Measurements from ENCODE around the gene FTSJ3. TPM values are rescaled to one million over a fixed set of nuclear protein-coding genes. Genes with fewer than 3 reads are reported as not detected.

FTSJ3 gene
- total and polyA plus RNA-seq, 2 of the 13 experiments (the other 11 are each of a cell fraction or from before 2014, with no cell fraction given), result 26.0 to 64.2 TPM

DNA sequence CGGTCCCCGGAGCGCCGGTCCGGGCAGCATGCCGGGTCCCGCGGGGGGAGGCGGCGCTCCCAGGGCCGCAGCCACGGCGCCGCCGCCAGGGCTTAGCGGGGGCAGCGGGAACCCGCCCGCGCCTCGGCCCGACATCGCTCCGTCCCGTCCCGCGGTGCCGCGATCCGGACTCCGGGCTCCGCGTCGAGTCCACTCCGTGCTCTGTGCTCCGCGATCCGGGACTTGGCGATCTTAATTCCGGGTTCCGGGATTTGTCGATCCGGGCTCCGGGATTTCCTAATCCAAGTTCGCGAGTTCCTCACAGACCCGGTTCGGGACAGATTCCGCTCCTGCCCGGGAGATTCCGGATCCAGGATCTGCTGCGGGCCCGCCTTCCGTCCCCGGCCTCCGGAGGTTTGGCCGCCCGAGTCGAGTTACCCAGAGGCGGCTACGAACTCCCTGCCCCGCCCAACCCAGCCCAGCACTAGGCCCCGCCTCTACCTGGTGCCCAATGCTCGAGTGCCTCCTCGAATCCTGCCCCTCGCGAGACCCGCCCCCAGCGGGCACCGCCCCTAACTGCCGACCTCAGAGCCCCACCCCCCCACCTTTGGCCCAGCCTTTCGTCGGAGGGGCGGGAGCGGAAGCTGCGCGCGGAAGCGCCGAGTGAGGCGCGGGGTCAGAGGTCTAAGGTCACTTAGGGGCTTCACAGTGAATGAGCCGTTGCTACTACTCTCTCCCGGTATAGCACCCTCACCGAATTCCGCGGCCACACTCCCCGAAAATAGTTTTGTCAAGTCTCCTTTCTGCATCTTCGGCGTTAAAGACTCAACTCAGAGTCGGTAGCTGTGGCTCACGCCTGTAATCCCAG is 15.3 kb upstream of the FTSJ3 start, which contains the start of gene SMARCD2 (continued):
- TF ChIP-seq ZNF547 (CRISPR knock-in tag; IDR thresholded peaks at IDR 0.05), result peak; percentile 74
- TF ChIP-seq ZSCAN12 (CRISPR knock-in tag; IDR thresholded peaks at IDR 0.05), result peak; percentile 81; the same call in 1 of the 2 replicates
- TF ChIP-seq, protein P1, sequence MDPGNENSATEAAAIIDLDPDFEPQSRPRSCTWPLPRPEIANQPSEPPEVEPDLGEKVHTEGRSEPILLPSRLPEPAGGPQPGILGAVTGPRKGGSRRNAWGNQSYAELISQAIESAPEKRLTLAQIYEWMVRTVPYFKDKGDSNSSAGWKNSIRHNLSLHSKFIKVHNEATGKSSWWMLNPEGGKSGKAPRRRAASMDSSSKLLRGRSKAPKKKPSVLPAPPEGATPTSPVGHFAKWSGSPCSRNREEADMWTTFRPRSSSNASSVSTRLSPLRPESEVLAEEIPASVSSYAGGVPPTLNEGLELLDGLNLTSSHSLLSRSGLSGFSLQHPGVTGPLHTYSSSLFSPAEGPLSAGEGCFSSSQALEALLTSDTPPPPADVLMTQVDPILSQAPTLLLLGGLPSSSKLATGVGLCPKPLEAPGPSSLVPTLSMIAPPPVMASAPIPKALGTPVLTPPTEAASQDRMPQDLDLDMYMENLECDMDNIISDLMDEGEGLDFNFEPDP (CRISPR knock-in tag; conservative IDR thresholded peaks at IDR 0.05), result no peak
- TF ChIP-seq, protein P2, sequence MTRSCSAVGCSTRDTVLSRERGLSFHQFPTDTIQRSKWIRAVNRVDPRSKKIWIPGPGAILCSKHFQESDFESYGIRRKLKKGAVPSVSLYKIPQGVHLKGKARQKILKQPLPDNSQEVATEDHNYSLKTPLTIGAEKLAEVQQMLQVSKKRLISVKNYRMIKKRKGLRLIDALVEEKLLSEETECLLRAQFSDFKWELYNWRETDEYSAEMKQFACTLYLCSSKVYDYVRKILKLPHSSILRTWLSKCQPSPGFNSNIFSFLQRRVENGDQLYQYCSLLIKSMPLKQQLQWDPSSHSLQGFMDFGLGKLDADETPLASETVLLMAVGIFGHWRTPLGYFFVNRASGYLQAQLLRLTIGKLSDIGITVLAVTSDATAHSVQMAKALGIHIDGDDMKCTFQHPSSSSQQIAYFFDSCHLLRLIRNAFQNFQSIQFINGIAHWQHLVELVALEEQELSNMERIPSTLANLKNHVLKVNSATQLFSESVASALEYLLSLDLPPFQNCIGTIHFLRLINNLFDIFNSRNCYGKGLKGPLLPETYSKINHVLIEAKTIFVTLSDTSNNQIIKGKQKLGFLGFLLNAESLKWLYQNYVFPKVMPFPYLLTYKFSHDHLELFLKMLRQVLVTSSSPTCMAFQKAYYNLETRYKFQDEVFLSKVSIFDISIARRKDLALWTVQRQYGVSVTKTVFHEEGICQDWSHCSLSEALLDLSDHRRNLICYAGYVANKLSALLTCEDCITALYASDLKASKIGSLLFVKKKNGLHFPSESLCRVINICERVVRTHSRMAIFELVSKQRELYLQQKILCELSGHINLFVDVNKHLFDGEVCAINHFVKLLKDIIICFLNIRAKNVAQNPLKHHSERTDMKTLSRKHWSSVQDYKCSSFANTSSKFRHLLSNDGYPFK (CRISPR knock-in tag; IDR thresholded peaks at IDR 0.05; ENCODE audit: borderline replicate concordance), result no peak; the same call in 1 of the 2 replicates
- TF ChIP-seq ZNF839 (CRISPR knock-in tag; IDR thresholded peaks at IDR 0.05; ENCODE audit: borderline replicate concordance), result peak; percentile 34; the same call in 1 of the 2 replicates
- TF ChIP-seq ZNF773 (CRISPR knock-in tag; IDR thresholded peaks at IDR 0.05; ENCODE audit: borderline replicate concordance), result peak; percentile 98
- TF ChIP-seq, protein P3, sequence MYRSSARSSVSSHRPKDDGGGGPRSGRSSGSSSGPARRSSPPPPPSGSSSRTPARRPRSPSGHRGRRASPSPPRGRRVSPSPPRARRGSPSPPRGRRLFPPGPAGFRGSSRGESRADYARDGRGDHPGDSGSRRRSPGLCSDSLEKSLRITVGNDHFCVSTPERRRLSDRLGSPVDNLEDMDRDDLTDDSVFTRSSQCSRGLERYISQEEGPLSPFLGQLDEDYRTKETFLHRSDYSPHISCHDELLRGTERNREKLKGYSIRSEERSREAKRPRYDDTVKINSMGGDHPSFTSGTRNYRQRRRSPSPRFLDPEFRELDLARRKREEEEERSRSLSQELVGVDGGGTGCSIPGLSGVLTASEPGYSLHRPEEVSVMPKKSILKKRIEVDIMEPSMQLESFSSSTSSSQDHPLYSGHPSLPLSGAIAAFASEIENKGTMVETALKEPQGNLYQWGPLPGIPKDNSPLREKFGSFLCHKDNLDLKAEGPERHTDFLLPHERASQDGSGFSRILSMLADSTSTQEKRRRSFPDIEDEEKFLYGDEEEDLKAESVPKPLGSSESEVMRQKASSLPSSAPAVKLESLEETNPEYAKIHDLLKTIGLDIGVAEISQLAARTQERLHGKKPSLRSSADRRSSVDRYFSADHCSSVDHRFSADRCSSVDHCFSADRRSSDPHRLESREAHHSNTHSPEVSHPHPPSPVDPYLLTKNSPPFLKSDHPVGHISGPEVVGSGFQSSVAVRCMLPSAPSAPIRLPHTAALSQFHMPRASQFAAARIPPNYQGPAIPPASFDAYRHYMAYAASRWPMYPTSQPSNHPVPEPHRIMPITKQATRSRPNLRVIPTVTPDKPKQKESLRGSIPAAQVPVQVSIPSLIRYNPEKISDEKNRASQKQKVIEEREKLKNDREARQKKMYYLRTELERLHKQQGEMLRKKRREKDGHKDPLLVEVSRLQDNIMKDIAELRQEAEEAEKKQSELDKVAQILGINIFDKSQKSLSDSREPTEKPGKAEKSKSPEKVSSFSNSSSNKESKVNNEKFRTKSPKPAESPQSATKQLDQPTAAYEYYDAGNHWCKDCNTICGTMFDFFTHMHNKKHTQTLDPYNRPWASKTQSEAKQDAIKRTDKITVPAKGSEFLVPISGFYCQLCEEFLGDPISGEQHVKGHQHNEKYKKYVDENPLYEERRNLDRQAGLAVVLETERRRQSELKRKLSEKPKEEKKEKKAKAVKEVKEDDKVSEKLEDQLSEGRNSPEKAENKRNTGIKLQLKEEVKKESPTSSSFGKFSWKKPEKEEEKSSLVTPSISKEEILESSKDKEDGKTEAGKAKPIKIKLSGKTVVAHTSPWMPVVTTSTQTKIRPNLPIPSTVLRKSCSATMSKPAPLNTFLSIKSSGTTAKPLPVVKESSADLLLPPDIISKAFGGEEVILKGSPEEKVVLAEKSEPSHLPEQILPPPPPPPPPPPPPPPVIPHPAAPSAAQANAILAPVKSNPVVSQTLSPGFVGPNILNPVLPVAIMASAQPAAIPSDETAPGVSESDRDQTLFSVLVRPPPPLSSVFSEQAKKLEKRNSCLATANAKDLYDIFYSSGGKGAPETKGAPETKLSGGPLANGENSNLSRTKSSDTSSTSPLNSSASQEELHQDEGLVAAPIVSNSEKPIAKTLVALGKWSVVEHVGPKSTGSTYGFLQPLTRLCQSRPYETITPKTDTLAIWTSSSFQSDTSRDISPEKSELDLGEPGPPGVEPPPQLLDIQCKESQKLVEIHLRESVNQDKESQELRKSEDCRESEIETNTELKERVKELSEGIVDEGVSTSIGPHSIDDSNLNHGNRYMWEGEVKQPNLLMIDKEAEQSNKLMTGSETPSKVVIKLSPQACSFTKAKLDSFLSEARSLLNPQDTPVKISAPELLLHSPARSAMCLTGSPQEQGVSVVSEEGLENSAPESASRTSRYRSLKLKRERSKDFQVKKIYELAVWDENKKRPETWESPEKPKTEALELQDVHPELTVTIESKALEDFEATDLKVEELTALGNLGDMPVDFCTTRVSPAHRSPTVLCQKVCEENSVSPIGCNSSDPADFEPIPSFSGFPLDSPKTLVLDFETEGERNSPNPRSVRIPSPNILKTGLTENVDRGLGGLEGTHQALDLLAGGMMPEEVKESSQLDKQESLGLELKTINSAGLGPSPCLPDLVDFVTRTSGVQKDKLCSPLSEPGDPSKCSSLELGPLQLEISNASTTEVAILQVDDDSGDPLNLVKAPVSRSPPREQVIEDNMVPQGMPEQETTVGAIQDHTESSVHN (CRISPR knock-in tag; IDR thresholded peaks at IDR 0.05), result no peak
- TF ChIP-seq, protein P4, sequence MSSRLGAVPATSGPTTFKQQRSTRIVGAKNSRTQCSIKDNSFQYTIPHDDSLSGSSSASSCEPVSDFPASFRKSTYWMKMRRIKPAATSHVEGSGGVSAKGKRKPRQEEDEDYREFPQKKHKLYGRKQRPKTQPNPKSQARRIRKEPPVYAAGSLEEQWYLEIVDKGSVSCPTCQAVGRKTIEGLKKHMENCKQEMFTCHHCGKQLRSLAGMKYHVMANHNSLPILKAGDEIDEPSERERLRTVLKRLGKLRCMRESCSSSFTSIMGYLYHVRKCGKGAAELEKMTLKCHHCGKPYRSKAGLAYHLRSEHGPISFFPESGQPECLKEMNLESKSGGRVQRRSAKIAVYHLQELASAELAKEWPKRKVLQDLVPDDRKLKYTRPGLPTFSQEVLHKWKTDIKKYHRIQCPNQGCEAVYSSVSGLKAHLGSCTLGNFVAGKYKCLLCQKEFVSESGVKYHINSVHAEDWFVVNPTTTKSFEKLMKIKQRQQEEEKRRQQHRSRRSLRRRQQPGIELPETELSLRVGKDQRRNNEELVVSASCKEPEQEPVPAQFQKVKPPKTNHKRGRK (CRISPR knock-in tag; IDR thresholded peaks at IDR 0.05), result no peak
- TF ChIP-seq, protein P5, sequence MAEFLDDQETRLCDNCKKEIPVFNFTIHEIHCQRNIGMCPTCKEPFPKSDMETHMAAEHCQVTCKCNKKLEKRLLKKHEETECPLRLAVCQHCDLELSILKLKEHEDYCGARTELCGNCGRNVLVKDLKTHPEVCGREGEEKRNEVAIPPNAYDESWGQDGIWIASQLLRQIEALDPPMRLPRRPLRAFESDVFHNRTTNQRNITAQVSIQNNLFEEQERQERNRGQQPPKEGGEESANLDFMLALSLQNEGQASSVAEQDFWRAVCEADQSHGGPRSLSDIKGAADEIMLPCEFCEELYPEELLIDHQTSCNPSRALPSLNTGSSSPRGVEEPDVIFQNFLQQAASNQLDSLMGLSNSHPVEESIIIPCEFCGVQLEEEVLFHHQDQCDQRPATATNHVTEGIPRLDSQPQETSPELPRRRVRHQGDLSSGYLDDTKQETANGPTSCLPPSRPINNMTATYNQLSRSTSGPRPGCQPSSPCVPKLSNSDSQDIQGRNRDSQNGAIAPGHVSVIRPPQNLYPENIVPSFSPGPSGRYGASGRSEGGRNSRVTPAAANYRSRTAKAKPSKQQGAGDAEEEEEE (CRISPR knock-in tag; IDR thresholded peaks at IDR 0.05; ENCODE audit: borderline replicate concordance), result peak; percentile 88
- TF ChIP-seq SYNCRIP (IDR thresholded peaks at IDR 0.05; ENCODE audit: insufficient read depth, low read depth, low read length), result no peak

Measured in HepG2 (cell line).